ENCODE results near the gene TCP11L1. TPM values are rescaled to one million over a fixed set of nuclear protein-coding genes. Genes with fewer than 3 reads are reported as not detected.
A peak's percentile ranks its signal among the peaks of the same experiment; 100 is the strongest.
"Not testable (repeated sequence)": the region's sequence is repeated elsewhere in the genome, so short reads cannot be mapped to it uniquely, and the experiment has no call there.

The TCP11L1 gene
- total RNA-seq, 1 experiment from 2014 or later = 12.4 TPM

DNA sequence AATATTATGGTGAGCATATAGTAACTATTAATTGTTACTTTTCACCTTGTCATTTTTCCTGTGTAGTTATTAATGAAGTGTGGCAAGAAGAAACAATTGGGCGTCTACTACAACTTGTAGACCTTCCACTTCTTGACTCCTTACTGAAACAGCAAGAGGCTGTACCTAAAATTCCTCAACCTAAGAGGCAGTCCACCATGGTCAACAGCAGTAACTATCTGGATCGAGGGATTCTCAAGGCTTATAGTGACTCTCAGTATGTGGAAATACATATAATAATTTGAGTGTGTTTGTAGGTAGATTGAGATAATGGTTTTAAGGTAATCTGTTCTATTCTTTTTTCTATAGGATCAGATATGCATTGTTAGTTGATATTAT, 10.8 kb upstream of the TCP11L1 start:
- DNase-seq (ENCODE audit: low read depth) = no peak

DNA sequence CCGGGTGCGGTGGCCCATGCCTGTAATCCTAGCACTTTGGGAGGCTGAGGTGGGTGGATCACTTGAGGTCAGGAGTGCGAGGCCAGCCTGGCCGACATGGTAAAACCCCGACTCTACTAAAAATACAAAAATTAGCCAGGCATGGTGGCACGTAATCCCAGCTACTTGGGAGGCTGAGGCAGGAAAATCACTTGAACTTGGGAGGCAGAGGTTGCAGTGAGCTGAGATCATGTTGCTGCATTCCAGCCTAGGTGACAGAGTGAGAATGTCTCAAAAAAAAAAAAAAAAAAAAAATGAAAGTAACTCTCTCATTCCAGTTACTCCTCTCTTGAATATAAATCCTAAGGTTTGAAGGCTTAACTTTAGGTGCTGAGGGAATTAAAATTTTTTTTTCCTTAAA, 10.2 kb upstream of the TCP11L1 start:
- DNase-seq (ENCODE audit: low read depth) = not testable (repeated sequence)

DNA sequence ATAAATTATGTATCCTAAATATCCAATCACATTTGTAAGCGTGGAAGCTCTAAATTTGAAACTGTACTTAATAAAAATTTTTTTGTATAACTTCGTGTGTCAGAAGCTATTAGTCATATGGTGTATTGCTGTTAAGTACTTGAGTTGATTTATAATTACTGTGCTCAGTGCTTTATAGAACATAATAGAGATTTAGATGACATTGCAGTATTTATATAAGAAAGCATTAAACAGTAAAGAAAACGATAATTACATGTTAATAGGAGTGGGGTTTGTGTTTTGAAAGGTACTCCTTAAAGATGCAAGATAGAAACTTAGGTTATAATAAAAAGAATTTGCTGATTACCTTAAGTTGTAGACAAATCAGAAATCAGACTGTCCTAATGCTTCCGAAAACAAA, 5.9 kb upstream of the TCP11L1 start:
- no peak for DNase-seq (ENCODE audit: low read depth)

DNA sequence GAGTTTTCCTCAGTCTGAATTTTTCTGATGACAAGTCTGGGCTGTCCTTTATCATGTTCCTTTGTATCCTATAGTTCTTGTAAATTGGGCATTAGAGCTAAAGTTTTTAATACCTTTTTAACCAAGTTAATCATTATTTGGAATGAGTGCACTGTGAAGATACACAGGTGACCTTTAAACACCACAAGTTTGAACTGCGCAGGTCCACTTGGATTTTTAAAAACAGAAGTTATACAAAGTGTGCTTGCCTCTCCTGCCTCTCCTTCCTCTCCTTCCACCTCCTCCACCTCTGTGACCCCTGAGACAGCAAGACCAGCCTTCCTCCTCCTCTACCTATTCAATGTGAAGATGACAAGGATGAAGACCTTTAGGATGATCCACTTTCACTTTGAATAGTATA, 4.4 kb upstream of the TCP11L1 start:
- DNase-seq (ENCODE audit: low read depth) = no peak

DNA sequence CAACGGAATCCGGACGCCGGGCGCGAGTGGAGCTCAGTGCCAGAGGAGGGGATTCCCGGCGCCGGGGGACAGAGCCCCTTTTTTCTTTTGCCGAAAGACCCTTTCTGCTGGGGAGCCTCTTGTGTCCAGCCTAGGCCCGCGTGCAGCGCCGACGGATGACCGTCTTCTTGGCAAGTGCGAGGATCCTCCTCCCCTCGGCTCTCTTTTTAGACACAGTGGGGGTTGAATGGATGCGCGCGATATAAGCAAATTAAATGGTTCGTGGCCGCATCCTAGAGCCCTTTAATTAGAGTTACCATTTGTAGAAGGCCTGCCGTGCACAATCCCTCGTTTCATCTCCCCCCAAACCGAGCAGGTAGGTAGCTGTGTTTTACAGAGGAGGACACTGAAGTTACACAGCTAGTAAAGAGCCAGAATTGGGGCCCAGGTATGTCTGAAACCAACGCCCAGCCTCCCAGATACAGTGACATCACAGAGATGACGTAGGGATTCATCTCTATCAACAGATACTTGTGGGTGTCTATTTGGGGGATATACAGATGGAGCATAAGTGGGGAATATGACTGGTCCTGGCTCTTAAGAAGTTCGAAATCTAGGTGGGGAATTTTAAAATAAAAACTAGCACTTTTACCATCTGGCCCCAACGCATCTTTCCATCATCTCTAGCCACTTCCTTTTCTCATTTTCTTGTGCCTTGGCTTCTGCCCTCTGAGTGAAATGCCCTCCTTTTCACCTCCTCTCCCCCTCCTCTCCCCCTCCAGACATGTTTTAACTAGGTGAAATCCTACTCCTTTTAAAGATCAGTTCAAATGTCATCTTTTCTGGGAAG, 875 bp downstream of the TCP11L1 start:
- peak; percentile 14 for DNase-seq (ENCODE audit: low read depth)

DNA sequence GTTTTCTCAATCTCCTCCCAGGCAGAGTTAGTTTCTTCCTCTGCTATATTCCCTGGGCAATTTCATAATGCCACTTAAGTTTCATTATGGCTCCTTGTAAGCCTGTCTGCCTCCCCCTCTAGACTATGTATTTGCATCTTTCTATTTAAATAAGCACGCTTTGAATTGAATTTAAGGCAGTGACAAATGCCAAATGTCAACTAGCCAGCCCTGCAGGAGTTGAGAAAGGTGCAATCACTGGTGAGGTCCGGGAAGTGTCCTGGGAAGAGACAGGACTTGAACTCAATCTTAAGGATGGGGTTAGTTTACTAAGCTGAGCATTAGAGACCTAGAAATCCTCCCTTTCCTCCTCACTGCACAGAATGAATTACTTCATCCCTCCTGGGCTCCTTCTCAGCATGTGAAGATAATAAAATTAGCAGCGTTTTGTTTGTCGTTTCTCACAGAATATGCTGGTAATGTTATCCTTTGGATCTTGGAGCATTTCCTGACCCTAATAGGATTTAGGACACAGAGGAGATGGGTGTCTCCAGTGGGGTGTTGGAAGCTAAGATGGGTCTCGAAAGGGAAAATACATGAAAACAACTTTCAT, 1.6 kb downstream of the TCP11L1 start:
- DNase-seq (ENCODE audit: low read depth) = no peak

DNA sequence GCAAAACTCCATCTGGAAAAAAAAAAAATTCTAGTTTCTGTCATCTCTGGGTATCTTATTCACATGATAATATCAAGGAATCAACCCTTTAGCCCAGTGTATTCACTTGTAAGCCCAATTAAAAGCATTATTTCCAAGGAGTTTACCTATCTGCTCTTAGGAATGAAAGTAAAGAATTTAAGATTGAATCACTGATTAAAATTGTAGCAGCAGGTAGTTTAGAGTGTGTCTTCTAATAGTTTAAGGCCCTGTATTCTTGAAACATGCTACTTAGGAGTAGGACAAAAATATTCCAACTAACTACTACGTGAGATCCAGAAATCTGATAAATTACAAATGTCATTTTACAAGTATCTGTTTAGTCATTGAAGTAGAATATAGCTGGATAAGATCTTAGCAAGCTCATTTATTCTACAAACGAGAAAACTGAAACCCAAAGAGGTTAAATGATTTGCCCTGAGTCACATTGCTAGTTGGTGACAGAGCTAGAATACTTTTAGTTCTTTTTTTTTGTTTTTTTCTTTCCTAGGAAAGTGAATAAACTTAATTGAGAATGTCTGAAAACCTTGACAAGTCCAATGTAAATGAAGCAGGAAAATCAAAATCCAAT, 4.0 kb downstream of the TCP11L1 start:
- DNase-seq (ENCODE audit: low read depth) = peak; percentile 21

DNA sequence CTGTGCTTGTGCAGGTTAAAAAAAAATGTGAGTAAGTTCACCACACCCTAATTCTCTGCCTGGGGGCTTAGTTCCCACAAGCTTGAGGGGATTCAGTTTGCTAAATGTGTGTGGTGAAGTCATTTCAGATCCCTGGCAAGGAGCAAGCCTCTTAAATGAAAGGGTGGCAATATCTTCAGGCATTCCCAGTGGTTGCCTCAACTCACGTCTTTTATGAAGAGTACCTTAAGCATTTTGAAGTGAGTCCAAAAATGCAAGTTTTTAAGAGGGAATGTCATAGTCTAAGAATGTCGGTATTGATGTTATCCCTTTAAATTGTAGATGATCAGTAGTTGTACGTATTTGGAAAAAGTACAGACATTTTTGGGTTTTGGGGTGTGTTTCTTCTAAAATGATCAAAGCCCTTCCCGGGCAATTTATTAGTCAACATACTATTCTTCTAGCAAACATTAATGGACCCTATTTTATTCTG, 4.9 kb downstream of the TCP11L1 start:
- DNase-seq (ENCODE audit: low read depth) = peak; percentile 67

DNA sequence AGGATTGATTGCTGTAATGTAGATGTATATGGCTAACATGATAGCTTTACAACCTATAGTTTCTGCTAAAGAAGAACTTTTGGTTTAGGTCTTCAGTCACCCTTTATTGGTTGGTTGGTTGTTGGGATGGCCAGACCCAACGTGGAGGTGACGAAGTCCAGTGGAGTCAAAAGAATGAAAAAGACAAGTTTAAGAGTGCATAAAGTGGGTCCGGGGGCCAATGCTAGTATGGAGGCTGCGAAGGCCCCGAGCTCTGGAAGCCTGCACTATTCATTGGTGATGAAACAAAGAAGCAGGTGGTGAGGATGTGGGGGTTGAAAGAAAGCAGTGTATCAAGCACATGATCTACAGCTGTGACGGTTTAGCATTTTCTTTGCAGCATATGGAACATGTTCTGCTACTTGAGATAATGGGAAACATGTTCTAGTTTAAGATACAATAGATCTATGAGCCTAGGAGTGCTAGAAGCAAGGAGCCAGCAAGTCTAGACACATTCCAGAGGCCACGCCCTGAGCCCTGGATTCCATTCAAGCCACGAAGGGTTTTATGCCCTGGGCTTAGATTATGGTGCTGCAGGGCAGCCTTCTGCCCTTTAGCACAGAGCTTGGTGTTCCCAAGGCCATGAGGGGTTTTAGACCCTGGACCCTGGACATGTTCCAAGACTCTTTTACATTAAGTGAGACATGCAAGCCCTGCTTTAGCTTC, 6.3 kb downstream of the TCP11L1 start:
- peak; percentile 70 for DNase-seq (ENCODE audit: low read depth)

DNA sequence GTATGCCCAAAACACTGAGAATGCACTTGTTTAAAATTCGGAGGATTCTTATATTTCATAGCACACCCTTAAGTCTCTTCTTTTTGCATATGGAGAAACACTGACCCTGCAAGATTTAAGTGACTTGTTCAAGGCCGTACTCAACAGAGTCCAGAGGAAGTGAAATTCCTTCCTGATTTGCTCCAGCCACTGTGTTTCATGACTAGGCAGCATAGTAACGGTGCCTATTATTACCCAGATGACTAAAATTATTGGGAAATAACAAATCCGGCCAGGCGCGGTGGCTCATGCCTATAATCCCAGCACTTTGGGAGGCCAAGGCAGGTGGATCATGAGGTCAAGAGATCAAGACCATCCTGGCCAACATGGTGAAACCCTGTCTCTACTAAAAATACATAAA, 9.3 kb downstream of the TCP11L1 start:
- not testable (repeated sequence) for DNase-seq (ENCODE audit: low read depth)

DNA sequence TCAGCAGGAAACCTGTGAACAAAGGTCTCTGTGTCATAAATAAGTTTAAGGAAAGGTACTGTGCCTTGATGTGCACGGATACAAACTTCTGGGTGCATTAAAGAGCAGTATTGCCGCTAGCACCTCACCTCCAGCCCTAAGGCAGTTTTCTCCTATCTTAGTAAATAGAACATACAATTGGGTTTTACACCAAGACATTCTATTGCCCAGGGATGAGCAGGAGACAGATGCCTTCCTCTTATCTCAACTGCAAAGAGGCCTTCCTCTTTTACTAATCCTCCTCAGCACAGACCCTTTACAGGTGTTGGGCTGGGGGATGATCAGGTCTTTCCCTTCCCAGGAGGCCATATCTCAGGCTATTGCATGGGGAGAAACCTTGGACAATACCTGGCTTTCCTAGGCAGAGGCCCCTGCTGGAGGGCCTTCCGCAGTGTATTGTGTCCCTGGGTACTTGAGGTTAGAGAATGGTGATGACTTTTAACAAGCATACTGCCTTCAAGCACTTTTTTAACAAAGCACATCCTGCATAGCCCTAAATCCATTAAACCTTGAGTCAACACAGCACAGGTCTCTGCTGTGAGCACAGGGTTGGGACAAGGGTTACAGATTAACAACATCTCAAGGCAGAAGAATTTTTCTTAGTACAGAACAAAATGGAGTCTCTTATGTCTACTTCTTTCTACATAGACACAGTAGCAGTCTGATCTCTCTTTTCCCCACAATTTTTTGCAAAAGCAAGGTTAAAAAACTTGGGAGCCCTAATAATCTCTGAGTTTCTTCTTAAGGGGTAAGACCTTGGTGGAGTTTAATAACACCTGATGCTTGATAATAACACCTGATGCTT, 10.4 kb downstream of the TCP11L1 start:
- not testable (repeated sequence) for DNase-seq (ENCODE audit: low read depth)

DNA sequence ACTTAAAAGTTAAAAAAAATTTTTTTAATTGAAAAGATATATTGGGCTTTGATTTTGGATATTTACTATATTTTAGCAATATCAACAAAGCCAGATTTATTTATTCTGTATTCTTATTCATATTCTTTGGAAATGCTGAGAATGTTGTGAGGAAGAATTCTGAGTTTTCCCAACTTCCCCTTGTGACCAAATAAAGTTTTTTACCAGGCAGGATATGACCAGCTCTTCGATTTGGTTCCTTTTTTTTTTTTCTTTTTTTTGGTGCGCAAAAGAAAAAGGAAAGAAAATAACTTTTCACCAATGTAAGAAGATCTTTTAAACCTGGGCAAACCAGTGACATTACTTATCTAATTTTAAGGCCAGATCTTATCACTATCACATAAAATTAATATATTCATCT, 12.9 kb downstream of the TCP11L1 start:
- DNase-seq (ENCODE audit: low read depth) = no peak

DNA sequence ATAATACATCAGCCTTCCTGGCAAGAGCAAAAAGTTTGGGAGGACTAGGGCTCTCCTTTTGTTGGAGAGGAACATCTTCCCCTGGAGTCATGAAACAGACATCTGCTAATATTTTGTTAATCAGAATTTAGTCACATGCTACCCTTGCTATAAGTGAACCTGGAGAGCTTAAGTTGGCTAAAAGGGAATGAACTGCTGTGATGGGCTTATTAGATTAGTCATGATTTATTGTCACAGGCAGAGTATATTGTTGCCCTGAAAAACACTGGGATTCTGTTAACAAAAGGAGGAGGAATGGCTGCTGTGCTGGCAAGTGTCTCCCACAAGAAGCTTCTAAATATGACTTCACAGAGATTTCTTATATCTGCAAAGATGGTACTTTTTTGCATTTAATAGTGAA, 16.0 kb downstream of the TCP11L1 start:
- DNase-seq (ENCODE audit: low read depth) = no peak

DNA sequence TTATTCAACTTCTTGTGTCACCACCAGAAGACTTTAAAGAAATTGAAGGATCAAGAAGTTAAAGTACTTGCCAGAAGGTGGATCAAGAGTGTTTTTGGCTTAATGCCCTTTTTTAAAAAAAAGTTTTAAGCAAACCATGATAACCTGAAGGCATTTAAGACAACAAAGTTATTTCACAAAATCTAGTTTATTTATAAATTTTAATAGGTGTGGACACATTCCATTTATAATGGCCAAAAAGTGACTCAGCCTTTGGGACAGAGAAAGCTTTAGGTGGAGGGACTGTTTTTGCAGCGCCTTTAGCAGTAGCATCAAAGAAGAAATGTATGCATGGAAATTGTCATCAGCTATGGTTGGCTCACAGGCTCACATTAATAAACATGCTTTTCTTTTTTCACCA, 17.9 kb downstream of the TCP11L1 start:
- DNase-seq (ENCODE audit: low read depth) = no peak

DNA sequence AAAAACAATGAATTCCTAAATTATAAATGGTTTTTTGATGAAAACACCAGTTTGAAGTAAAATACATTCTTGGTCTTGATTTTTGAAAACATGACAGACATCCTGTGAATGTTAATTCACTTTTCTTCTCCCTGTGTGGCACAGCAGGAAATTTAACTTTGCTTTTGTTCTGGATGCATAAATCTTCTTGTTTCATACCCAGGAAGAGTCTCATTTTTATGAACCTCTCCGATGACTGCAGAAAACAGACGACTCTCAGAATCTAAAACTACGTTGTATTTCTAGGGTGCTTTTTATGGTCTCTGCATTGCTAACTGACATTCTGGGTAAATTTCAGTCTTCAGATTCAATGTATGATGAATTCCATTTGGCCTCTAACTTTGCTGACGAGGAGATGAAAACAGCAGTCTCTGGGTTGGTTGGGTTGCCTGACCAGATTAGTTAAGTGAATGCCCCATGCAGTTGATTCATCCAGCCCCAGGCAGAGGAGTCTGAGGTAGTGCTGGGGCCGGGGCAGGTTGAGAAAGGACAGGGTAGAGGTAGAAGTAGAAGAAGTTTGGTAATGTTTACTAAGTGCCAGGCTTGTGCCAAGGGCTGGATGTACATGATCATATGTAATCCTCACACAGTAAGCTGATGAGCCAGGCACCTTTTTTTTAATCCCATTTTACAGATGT, 20.1 kb downstream of the TCP11L1 start:
- no peak for DNase-seq (ENCODE audit: low read depth)

DNA sequence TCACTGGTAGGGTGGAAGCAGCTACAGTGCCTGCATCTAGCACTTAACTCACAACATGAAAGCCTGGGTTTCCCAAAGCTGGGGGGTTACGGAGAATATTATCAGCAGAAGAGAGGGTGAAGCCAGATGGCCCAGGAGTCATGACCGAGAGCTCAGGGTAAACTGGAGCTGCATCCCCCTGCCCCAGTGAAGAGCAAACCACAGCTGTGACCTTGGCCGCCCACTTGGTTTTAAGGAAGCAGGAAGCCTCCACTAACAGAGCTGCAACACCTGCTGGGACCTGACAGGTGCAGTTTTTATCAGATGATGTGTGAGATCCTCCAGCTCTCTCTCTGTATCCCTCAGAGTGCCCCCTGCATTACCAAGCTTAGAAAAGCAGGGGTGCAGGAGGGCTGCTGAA, 20.9 kb downstream of the TCP11L1 start:
- DNase-seq (ENCODE audit: low read depth) = no peak

DNA sequence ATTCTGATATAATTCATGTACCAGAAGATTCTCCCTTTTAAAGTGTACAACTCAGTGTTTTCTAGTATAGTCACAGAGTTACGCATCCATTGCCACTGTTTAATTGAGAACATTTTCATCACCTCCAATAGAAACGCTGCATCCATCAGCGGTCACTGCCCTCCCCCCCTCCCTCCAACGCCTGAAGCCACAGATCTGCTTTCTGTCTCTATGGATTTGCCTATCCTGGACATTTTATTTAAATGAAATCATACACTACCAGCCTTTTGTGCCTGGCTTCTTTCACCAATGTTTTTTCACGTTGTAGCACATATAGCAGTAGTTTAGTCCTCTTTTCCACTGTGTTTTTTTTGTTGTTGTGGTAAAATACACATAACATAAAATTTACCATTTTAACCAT, 22.8 kb downstream of the TCP11L1 start:
- DNase-seq (ENCODE audit: low read depth) = no peak

DNA sequence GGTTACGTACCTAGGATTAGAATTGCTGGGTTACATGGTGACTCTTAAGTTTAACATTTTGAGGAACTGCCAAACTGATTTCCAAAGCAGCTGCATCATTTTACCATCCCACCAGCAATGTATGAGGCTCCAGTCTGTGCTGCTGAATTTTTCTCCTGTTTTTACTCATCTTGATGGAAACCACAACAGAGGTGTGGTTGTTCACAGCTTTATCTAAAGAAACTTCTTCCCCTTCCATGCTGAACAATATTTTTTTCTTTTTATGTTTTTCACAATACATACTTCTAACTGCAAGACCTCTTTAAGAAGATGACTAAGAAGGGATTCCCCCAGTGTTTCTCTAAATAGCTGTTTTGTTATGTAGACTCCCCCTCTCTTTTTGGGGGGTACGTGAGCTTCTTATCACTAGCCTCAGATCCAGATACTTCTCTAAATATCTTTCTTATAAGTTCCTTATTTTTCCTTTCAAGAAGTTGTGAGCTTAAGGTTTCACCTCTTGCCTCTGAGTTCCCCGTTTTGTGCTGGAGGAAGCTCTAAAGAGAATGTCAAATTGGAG, 24.0 kb downstream of the TCP11L1 start:
- peak; percentile 4 for DNase-seq (ENCODE audit: low read depth)

DNA sequence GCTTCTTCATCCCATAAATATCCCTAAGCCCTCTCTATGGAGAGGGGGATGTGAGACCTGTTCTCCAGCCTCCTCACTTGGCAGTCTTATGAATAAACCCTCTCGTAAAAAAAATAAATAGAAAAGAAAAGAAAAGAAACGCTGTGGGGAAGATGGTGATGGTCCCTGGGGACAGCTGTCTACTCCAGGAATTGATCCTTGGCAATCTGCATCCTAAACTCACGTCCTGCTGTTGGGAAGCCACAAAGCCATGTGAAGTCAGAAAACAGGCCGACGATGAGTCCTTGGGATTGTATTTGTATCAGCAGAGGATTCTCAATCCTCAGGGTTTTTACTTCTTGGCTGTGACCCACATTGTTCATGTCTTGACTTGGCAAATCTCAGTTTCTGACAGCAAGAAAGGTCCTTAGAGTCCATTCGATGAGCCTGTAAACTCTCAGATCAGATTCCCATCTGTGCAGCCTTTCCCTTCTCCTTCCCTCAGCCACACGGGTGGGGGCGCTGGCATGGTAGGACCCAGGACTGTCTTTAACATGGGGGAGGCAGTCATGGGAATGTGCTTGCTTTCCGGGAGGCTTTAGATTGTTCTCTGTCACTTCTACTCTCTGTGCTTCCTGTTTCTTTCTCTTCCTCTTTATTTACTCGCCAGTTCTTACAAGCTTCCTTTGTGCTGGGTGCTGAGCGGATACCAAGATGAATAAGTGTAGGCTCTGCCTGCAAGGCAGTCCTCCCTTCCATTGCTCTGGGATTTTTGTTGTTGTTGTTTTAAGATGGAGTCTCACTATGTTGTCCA, 24.9 kb downstream of the TCP11L1 start:
- peak; percentile 5 for DNase-seq (ENCODE audit: low read depth)

DNA sequence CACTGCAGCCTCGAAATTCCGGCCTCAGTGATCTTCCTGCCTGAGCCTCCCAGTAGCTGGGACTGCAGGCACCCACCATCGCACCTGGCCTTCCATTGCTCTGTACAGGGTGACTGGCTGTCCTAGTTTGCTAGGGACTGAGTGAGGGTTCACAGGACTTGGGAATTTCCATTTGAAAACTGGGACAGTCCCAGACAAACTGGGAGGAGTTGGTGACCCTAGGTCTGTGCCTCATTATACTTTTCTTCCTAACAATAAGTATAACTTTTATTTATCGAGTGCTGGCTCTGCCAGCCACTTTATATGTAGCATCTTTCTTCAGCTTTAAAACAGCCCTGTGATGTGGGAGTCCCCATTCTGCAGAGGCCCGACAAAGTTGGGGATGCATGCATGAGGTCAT, 25.5 kb downstream of the TCP11L1 start:
- DNase-seq (ENCODE audit: low read depth) = no peak
